ENCODE measurements around the gene SH3RF2.

- TF ChIP-seq CTCF (IDR thresholded peaks at IDR 0.05; ENCODE audit: low read depth, low read length): no peak
- TF ChIP-seq EZH2phosphoT487 (IDR thresholded peaks at IDR 0.05; ENCODE audit: low read depth): no peak
Observed at GRCh38 chr5:145911164-145911563, 25.2 kb upstream of the SH3RF2 start.
